Activated T-helper 1 cell treated with Interleukin-2 at 50 U/mL for 16 hours (primary cell): Measurements from ENCODE around the gene TMEM9.

Source experiments
- DNase-seq: peaks from one replicate; pipeline ENCODE4 v3.0.0-alpha.2; 2020; ENCODE audit warnings: low read depth

TMEM9 gene

DNA sequence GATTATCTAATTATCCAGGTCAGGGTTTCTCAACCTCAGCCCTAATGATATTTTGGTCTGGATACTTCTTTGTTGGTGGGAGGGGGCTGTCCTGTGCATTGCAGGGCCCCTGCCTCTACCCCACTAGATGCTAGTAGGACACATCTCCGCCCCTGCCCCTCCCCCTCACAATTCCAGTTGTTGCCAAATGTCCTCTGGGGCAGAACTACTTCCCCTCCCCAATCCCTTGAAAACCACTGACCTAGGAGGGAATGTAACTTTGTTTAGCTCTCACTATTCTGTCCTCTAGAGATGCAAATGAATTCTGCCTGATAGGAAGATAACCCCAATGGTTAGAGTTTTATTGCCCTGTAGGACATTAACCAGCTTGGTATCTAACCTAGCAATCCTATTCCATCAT, 50.1 kb downstream of the TMEM9 start:
- DNase-seq = no peak

DNA sequence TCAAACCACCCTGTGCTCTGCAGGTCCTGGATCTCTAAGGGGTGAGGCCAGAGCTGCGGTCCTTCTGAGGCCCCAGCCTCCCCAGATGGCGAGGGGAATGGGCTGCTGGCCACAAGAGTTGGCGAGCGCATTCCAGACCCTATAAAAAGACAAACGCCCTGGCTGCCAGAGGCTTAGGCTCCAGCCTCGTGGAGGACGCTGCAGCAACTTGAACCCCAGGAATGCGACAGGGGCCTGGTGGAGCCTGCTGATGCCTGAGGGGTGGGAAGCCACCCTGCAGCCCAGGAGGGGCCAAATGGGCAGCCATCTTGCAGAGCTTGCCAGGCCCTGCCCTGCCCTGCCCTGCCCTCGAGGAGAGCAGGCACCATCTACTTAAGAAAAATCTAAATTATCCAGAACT, 50.6 kb downstream of the TMEM9 start:
- no peak for DNase-seq

DNA sequence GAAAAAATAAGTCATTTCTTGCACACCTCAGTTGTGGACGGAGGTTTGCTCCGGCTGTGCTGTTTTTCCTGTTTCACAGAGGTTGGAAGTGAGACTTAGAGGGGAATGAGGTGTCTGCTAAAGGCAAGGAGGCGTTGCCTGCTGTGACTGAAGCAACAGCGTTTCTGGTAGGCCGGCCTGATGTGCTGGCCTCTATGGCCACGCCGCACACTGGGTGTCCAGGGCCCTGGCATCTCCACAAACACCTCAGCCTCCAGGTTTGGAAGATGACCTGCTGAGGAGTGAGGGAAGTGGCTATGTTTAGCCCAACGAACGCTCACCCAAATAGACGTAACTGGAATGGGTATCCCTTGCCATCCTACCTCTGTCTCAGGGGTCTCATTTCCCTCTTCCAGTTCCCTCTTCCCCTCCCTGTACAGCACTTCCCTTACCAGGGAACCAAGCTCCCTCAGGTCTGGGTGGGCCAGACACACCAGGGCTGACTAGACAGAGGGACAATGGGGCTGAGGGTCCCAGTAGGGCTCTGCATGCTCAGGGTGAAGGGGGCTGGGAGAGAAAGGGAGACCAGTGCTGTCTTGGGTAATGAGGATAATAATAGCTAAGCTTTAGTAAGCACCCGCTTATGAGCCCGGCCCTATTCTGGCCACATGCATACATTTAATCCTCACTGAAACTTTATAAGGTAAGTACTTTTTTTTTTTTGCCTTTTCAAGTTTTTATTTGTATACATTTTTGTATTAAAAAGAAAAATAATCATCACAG, 53.9 kb downstream of the TMEM9 start:
- no peak for DNase-seq

DNA sequence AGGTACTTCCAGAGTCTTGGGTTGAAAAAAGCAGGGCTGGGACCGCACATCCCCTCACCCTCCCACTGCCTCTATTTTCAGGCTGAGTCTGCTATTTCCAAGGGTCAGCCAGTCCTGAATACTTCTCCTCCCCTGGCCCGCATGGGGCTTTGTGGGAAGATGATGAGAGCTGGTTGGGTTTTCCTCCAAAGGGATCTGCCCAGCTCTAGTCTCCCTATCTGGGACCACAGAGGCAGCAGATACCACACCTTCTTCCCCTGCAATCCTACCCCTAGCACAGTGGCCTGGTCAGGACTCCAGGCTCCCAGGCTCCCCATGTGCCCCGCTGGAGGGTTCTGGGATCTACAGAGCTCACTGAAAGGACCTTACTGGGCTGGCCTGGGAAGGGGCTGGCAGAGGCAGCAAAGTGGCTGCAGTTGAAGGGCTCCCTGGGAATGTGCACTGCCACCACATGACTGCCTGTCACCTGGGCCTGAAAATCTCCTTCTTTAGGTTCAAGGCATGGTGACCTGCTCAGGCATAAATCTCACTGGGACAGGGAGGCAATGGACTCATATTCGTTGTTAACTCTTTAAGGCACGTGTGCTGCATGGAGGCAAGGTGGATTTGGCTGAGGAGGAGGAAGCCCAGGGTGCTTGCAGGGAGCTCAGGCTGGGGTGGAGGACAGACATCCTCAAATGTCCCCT, 55.1 kb downstream of the TMEM9 start:
- no peak for DNase-seq

DNA sequence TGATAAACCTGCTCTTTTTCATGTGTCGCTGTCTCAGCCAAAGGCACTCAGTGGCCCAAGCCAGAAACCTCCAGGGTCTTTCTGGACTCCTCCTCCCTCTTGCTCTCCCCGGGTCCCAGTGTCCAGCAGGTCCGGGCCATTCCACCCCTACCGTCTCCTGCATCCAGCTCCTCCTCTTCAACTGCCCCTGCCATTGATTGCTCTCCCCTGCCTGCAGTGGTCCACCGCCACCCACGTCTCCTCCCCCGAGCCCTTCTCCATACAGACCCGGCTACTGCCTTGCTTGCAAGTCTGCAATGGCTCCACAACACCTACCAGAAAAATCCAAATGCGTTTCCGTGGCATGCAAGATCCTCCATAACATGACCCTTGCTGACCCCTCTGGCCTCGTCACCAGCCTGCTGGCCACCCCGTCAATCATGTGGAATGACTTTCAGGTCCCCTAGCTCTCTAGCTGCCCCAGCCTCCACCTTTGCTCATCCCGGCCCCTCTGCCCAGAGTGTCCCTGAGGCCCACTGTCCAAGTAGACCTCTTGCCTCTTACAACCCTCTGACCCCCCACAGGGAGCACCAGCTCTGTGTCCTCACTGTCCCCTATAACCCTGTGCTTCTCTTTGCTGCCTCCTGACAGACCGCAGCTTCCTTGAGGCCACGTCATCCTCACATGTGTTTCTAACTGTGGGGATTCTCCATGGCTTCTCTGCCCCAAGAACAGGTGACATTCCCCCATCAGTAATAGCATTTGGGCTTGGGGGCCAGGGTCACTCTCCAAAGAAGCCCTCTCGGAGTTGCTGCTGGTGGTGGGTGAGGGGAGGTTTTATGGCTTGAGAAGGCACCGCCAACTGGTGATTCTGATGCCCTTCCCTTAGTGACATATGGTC, 57.1 kb downstream of the TMEM9 start:
- DNase-seq = no peak

DNA sequence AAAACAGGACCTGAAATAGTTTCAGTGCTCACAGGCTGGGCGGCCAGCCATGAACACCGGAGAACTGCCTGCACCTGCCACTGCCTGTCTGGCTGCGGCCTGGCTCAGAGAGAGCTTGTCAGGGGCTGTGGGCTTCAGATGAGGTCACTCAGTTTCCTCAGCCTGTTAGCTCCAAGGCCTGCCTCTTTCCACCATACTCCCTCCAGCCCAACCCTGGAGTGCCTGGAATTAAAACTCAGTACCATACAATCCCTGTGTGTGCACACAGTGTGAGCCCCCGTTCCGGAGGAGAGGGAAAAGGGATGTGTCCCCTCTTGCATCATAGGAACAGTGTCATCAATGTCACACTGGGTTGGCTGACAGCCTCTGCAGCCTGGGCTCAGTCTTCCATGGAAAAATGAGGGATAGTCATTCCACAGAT, 58.2 kb downstream of the TMEM9 start:
- DNase-seq = no peak

DNA sequence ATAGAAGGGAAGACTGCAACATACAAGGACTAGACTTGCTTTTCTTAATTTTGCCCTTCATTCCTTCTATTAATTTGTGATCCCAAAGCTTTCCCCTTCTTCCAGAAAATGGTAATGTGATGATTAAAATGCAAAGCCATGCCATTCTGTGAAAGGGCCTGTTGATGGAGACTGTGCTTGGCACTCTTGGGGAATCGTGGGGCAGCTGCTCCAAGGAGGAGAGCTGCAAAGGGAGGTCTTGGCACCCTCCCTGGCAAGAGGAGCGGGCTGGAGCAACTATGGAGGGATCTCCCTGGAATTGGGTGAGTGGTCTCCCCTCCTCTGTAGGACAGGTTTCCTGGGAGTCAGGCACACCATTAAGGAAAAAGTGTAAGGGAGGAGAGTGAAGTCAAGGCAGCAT, 58.7 kb downstream of the TMEM9 start:
- no peak for DNase-seq

DNA sequence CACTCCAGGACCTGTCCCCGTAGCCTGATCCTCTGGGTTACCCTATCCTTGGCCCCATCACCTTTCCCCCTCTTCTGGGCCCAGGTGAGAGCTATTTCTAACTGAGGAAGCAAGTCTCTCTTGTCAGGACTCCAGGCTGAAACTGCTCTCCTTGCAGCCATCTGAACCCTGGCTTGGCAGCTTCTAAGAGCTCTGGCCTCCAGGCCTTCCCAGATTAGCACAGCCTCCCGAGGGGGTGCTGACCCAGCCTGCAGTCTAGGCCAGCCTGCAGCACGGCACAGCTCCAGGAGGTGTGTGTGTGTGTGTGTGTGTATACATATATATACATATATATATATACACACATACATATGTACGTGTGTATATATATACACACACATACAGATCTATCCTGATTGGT, 59.4 kb downstream of the TMEM9 start:
- no peak for DNase-seq

DNA sequence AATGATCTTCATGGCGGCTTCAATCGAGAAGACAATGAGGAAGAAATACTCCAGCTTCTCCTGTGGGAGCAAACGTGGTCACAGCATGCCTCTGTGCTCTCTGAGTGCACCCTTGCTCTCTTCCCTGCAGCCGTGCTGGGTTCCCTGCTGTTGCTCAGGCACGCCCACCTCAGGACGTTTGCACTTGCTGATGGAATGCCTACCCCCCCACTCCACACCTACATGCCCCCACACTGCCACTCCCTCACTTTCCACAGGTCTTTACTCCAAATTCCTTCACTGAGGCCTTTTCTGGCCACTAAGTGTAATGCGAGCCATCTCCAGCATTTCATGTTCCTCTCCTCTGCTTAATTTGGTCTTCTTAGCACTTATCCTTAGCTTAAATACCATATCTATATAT, 60.3 kb downstream of the TMEM9 start:
- no peak for DNase-seq

DNA sequence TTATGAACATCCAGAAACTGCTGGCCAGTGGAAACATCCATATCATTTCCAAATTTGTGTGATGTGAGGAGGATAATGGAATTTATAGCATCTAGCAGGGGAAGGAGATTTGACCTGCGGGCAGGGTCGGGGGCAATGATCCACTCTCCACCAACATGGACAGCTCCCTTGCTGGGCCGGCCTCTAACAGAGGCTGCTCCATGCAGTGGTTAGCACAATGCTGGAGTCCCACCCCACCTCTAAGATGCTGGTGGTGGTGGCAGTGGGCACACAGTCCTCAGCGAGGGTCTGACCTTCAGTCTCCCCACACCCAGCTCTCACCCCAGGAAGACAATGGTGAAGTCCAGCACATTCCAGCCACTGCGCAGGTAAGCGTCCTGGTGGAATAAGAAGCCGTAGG, 60.7 kb downstream of the TMEM9 start:
- DNase-seq = no peak

DNA sequence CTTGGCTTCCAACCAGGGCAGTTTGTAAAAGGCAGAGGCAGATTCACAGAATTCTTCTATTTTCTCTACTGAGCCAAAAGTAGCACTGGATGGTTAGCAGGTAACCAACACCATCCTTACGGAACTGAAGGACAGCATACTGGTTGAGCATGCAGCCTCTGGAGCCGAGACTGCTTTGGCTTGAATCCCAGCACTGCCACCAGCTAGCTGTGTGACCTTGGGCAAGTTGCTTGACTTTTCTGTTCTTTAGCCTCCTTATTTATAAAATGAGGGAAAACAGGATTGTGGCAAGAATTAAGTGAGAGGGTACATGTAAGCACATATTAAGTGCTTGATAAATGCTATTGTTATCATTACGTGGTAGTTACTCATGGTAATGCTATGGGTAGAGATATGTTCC, 61.5 kb downstream of the TMEM9 start:
- DNase-seq = no peak

DNA sequence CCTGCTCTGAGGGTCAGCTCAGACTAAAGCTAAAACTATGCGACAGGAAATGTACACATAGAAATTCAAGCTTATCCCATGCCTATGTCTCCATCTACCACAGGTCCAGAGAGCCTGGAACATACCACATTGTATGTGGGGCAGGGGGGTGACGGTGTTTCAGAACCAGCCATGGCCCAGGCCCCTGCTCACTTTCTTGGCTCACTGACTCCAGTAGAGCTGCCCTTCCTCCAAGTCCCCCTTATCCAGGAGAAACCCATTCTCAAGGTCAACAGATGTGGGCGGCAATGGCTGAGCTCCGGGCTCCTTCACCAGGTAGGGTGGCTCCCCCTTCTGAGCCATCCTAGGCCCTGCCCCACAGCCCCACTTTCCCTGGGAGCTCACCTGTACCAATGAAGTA, 63.0 kb downstream of the TMEM9 start:
- no peak for DNase-seq

DNA sequence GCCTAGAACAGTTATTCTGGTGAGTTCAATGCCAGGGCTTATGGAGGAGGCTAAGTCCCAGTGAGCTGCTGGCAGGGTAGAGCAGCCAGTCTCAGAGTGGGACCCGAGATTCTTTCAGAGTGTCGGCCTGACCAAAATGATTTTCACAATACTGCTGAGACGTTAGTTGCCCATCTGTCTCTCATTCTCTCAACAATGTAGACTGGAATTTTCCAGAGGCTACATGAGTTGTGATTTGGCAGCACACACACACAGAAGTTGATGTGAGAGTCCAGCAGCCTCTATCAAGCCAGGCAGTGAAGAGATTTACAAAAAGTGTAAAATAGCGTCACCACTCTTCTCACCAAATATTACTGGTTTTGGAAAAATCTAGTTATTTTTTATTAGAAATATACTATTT, 63.7 kb downstream of the TMEM9 start:
- DNase-seq = no peak

DNA sequence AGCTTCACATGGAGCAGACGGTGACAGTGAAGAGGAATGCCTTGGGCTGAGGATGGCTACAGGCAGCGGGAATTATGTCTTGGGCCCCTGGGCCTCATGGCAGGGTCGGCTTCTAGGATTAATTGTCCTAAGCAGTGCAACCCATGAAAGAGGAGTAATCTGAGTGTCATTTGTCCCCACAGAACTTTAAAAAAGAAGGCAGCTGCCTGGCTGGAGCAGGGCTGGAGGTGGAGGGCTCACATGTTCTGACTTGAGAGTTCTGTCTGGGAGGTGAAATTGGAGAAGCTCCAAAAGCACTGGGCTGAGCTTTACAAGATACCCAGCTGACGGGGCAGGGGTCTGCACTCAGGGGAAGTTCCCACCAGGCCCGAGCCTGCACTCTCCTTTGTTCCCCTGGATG, 64.7 kb downstream of the TMEM9 start:
- no peak for DNase-seq

DNA sequence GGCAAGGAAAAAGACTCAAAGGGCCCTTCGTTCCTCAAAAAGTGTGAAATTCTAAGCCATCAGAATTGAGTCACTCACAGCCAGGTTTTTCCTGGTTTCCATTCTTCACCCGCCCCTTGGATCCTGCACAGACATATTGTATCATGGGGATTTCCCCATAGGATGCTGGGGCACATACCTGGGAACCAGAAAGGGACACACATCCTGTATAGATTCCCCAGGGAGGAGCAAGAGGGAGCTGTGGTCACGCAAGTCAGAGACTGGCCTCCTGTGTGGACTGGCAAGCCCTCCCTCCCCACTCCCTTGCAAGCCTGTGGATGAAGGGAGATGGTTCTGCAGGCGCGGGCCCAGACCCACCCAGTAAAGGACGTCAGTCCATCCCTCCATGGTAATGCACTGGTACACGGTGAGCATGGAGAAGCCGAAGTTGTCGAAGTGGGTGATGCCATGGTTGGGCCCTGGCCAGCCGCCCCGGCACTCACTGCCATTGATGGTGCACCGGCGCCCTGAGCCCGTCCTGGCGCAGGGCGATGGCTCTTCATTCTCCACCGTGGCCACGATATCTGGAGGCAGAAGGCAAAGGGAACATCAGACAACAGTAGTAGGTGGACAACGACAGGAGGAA, 65.3 kb downstream of the TMEM9 start:
- DNase-seq = no peak

DNA sequence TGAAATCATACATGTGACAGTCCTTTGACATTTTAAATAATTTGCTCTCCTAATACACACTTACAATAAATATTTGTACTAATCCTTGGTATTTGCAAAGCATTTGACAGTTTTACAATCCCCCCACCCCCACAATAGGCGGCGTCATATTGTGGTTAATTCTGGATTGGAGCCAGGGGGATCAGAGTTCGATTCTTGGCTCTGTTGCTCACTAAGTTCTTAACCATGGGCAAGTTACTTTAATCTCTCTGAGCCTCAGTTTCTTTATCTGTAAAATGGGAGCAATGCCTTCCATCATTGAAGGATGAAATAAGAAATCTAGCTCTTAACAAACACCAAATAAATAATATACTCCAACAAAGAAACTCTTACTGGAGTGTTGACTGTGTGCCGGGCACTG, 65.9 kb downstream of the TMEM9 start:
- DNase-seq = no peak

DNA sequence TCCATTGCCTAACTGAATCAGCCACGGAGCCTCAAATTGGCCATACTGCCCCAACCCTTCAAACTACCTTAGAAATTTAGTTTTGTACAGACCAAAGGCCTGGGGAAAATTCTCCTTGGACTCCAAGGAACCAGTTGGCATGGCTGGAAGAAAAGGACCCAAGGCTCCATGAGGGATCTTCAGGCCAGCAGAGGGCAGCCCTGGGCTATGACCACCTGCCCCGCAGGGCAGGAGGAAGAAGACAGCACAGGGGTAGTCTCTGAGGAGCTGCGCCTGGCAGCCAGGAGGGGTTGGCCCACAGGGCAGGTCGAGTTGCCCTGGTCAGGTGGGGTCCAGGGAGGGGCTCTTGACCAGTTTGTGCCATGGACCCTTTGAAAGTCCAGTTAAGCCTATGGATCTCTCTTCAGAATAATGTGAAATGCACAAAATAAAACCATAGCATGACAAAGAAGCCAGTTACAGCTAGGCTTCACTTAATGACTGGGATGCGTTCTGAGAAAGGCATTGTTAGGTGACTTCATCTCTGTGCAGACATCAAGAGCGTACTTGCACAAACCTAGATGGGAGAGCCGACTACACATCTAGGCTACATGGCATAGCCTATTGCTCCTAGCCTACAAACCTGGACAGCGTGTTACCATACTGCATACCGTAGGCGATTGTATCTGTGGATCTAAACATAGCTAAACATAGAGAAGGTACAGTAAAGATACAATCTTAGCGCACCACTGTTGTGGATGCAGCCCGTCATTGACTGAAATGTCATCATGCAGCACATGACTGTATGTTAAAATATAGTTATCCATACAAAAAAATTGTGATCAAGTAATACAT, 68.2 kb downstream of the TMEM9 start:
- peak; percentile 15 for DNase-seq
